HL-60 (cell line): ENCODE results near the gene UBE2V1.

Experiments used
- GABPA ChIP-seq: IDR thresholded peaks from 2 replicates; pipeline ENCODE4 v1.6.1; 2012; ENCODE audit warnings: low read depth
- POLR2AphosphoS5 ChIP-seq: IDR thresholded peaks from 2 replicates; pipeline ENCODE4 v1.6.1; 2012; ENCODE audit warnings: low read depth
- SPI1 ChIP-seq: IDR thresholded peaks from 2 replicates; pipeline ENCODE4 v1.6.1; 2012; ENCODE audit warnings: low read depth, mild to moderate bottlenecking, borderline replicate concordance
- TF ChIP-seq, protein P1 (sequence below): IDR thresholded peaks from one replicate; pipeline ENCODE4 v1.5.1; 2011; ENCODE audit warnings: low read length, control low read depth, inconsistent platforms; ENCODE audit not compliant: insufficient read depth

- TF ChIP-seq, protein P1, sequence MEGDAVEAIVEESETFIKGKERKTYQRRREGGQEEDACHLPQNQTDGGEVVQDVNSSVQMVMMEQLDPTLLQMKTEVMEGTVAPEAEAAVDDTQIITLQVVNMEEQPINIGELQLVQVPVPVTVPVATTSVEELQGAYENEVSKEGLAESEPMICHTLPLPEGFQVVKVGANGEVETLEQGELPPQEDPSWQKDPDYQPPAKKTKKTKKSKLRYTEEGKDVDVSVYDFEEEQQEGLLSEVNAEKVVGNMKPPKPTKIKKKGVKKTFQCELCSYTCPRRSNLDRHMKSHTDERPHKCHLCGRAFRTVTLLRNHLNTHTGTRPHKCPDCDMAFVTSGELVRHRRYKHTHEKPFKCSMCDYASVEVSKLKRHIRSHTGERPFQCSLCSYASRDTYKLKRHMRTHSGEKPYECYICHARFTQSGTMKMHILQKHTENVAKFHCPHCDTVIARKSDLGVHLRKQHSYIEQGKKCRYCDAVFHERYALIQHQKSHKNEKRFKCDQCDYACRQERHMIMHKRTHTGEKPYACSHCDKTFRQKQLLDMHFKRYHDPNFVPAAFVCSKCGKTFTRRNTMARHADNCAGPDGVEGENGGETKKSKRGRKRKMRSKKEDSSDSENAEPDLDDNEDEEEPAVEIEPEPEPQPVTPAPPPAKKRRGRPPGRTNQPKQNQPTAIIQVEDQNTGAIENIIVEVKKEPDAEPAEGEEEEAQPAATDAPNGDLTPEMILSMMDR: no peak
- TF ChIP-seq POLR2AphosphoS5 (no peak), SPI1 (no peak), GABPA (no peak)
These were observed 9.8 kb upstream of the UBE2V1 start for GRCh38 chr20:50122763-50123162.
